Astrocyte (in vitro differentiated cells and primary cell): ENCODE data around the gene TMA7. TPM values are rescaled to one million over a fixed set of nuclear protein-coding genes. Genes with fewer than 3 reads are reported as not detected.

ENCODE experiments used
- DNase-seq: peaks from one replicate; pipeline ENCODE4 v3.0.0-alpha.2; 2010; ENCODE audit warnings: low read depth
- FAIRE-seq: peaks from 2 replicates; lab custom pipeline; 2011; peaks lifted over from hg19 to GRCh38; lab: Jason Lieb, UNC
- H2AFZ ChIP-seq: 2 replicates; pipeline ENCODE4 v1.6.0; 2012; ENCODE audit warnings: low read depth, low read length, inconsistent platforms
- H3K27ac ChIP-seq: 2 replicates; pipeline ENCODE4 v1.5.1; 2011; ENCODE audit warnings: low read depth, low read length, inconsistent platforms
- H3K27me3 ChIP-seq: 2 replicates; pipeline ENCODE4 v1.6.0; 2011; ENCODE audit warnings: low read length, inconsistent platforms; ENCODE audit not compliant: insufficient read depth
- H3K36me3 ChIP-seq: 2 replicates; pipeline ENCODE4 v1.5.1; 2011; ENCODE audit warnings: low read length, inconsistent platforms; ENCODE audit not compliant: insufficient read depth
- H3K4me1 ChIP-seq: 2 replicates; pipeline ENCODE4 v1.5.1; 2011; ENCODE audit warnings: low read length, inconsistent platforms; ENCODE audit not compliant: insufficient read depth
- H3K4me2 ChIP-seq: 2 replicates; pipeline ENCODE4 v1.6.0; 2012; ENCODE audit warnings: low read length, inconsistent platforms
- H3K4me3 ChIP-seq: 2 replicates; pipeline ENCODE4 v1.5.1; 2011; ENCODE audit warnings: low read depth, mild to moderate bottlenecking, low read length, inconsistent platforms; ENCODE audit not compliant: insufficient read depth
- H3K79me2 ChIP-seq: 2 replicates; pipeline ENCODE4 v1.6.0; 2012; ENCODE audit warnings: mild to moderate bottlenecking, low read length, inconsistent platforms; ENCODE audit not compliant: insufficient read depth
- H3K9ac ChIP-seq: 2 replicates; pipeline ENCODE4 v1.6.0; 2012; ENCODE audit warnings: mild to moderate bottlenecking, low read length, inconsistent platforms
- H3K9me3 ChIP-seq: 2 replicates; pipeline ENCODE4 v1.5.1; 2012; ENCODE audit warnings: low read depth, mild to moderate bottlenecking, low read length, inconsistent platforms; ENCODE audit not compliant: insufficient read depth
- H4K20me1 ChIP-seq: 2 replicates; pipeline ENCODE4 v1.6.0; 2012; ENCODE audit warnings: low read length, inconsistent platforms; ENCODE audit not compliant: insufficient read depth
- H3K27ac Mint-ChIP-seq: one replicate; pipeline ENCODE4 v1.8.0; 2021; ENCODE audit warnings: mild to moderate bottlenecking, mixed read lengths; ENCODE audit not compliant: unreplicated experiment
- H3K27me3 Mint-ChIP-seq: one replicate; pipeline ENCODE4 v1.8.0; 2021; ENCODE audit warnings: low read depth, mixed read lengths; ENCODE audit not compliant: unreplicated experiment
- H3K36me3 Mint-ChIP-seq: one replicate; pipeline ENCODE4 v1.8.0; 2021; ENCODE audit warnings: low read depth, mixed read lengths; ENCODE audit not compliant: unreplicated experiment
- H3K4me1 Mint-ChIP-seq: one replicate; pipeline ENCODE4 v1.8.0; 2021; ENCODE audit warnings: low read depth, mixed read lengths; ENCODE audit not compliant: unreplicated experiment
- H3K4me3 Mint-ChIP-seq: one replicate; pipeline ENCODE4 v1.8.0; 2021; ENCODE audit warnings: mild to moderate bottlenecking, moderate library complexity, mixed read lengths; ENCODE audit not compliant: unreplicated experiment
- H3K9me3 Mint-ChIP-seq: one replicate; pipeline ENCODE4 v1.8.0; 2021; ENCODE audit warnings: mild to moderate bottlenecking, mixed read lengths; ENCODE audit not compliant: unreplicated experiment
- EZH2 ChIP-seq: IDR thresholded peaks from 2 replicates; pipeline ENCODE4 v1.6.1; 2012; ENCODE audit warnings: mild to moderate bottlenecking, low read length, inconsistent platforms; ENCODE audit not compliant: insufficient read depth
- total RNA-seq: library from RNA; stranded (reverse); gene quantifications from 2 replicates; pipeline ENCODE4 v1.2.1, GENCODE V29; 2021
- TF ChIP-seq, protein P1 (sequence below): IDR thresholded peaks from 2 replicates; pipeline ENCODE4 v1.5.1; 2011; ENCODE audit warnings: low read depth, mild to moderate bottlenecking, inconsistent platforms, low read length, moderate library complexity; ENCODE audit not compliant: insufficient read depth

The TMA7 gene
- total RNA-seq, 1 donor from 2014 or later = 272 TPM

- TF ChIP-seq, protein P1, sequence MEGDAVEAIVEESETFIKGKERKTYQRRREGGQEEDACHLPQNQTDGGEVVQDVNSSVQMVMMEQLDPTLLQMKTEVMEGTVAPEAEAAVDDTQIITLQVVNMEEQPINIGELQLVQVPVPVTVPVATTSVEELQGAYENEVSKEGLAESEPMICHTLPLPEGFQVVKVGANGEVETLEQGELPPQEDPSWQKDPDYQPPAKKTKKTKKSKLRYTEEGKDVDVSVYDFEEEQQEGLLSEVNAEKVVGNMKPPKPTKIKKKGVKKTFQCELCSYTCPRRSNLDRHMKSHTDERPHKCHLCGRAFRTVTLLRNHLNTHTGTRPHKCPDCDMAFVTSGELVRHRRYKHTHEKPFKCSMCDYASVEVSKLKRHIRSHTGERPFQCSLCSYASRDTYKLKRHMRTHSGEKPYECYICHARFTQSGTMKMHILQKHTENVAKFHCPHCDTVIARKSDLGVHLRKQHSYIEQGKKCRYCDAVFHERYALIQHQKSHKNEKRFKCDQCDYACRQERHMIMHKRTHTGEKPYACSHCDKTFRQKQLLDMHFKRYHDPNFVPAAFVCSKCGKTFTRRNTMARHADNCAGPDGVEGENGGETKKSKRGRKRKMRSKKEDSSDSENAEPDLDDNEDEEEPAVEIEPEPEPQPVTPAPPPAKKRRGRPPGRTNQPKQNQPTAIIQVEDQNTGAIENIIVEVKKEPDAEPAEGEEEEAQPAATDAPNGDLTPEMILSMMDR = no peak
- no peak for TF ChIP-seq EZH2
- H3K36me3 Mint-ChIP-seq = peaks cover 20% of the 10 kb centered on the region
Measured at GRCh38 chr3:48418651-48419050, 21.4 kb upstream of the TMA7 start.

DNA sequence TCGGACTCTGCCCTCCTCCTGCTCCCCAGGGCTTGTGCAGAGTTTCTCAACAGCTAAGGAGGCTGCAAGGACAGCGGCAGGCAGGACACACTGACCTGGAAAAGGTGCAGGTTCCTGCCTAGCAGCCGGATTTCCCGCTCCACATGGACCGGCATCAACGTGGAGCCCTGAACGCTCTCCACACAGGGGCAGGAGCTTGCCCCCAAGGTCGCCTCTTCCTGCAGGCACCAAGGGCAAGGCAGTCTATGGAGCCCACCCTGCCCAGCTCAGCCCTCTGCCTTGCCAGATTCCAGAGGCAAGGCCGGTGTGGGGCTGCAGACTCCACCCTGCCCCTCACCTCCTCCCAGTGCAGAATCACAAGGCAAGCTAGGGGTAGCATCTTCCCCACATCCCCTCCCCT is 20.9 kb upstream of the TMA7 start:
- Mint-ChIP-seq H3K27me3 (no peaks in the 10 kb centered on the region), H3K36me3 (peaks cover 16% of the 10 kb centered on the region), H3K9me3 (no peaks in the 10 kb centered on the region), H3K27ac (no peak overlapping the region), H3K4me3 (no peak overlapping the region), H3K4me1 (peaks cover 2% of the 10 kb centered on the region)
- H3K79me2 ChIP-seq = peaks cover 7% of the 10 kb centered on the region
- no peak overlapping the region for H3K27ac ChIP-seq
- H2AFZ ChIP-seq = no peak overlapping the region
- H4K20me1 ChIP-seq = peaks cover 55% of the 10 kb centered on the region
- H3K4me1 ChIP-seq = no peaks in the 10 kb centered on the region
- H3K27me3 ChIP-seq = no peaks in the 10 kb centered on the region
- H3K9ac ChIP-seq = no peak overlapping the region
- H3K36me3 ChIP-seq = no peaks in the 10 kb centered on the region
- no peak for DNase-seq
- H3K4me2 ChIP-seq = no peak overlapping the region
- H3K4me3 ChIP-seq = no peak overlapping the region
- FAIRE-seq = no peak
- no peak for TF ChIP-seq EZH2
- TF ChIP-seq, protein P1 = no peak
- H3K9me3 ChIP-seq = no peaks in the 10 kb centered on the region

More at GRCh38 chr3:48418651-48419050, 21.4 kb upstream of the TMA7 start:
- Histone ChIP-seq H3K4me2 (no peak overlapping the region), H3K79me2 (peaks cover 7% of the 10 kb centered on the region), H3K27ac (no peak overlapping the region), H3K27me3 (no peaks in the 10 kb centered on the region), H3K4me1 (no peaks in the 10 kb centered on the region), H3K4me3 (no peak overlapping the region), H3K9me3 (no peaks in the 10 kb centered on the region), H3K9ac (no peak overlapping the region), H4K20me1 (peaks cover 51% of the 10 kb centered on the region), H2AFZ (no peak overlapping the region), H3K36me3 (no peaks in the 10 kb centered on the region)
- Mint-ChIP-seq H3K4me3 (no peak overlapping the region), H3K27me3 (no peaks in the 10 kb centered on the region), H3K9me3 (no peaks in the 10 kb centered on the region), H3K4me1 (peaks cover 2% of the 10 kb centered on the region), H3K27ac (no peak overlapping the region)
- no peak for FAIRE-seq
- no peak for DNase-seq

DNA sequence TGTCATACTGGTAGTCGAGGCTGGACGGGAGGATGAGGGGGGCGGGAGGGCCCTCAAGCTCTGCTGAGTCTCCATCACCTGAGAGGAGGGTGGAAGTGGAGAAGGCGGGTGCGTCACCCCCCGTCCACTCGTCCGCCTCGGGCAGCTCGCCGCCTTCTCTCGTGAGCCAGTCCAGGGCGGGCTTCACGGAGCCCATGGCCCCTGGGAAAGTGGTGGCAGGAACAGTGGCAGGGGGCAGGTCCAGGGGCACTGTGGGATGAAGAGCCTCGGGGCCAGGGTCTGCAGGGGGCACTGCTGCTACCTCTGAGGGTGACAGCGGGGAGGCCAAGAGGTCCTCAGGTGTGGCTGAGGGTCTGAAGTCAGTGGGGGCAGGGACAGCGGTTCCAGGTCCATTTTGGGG is 20.5 kb upstream of the TMA7 start:
- Histone ChIP-seq H3K4me1 (no peaks in the 10 kb centered on the region), H2AFZ (no peak overlapping the region), H4K20me1 (peaks cover 60% of the 10 kb centered on the region), H3K27ac (no peak overlapping the region), H3K79me2 (peaks cover 9% of the 10 kb centered on the region), H3K4me2 (no peak overlapping the region), H3K9me3 (no peaks in the 10 kb centered on the region), H3K9ac (no peak overlapping the region), H3K27me3 (no peaks in the 10 kb centered on the region), H3K36me3 (no peaks in the 10 kb centered on the region), H3K4me3 (no peak overlapping the region)
- H3K36me3 Mint-ChIP-seq = peaks cover 14% of the 10 kb centered on the region
- H3K27ac Mint-ChIP-seq = no peak overlapping the region
- H3K4me3 Mint-ChIP-seq = no peak overlapping the region
- H3K27me3 Mint-ChIP-seq = no peaks in the 10 kb centered on the region
- no peaks in the 10 kb centered on the region for H3K9me3 Mint-ChIP-seq
- FAIRE-seq (no peak), DNase-seq (no peak)
- peaks cover 3% of the 10 kb centered on the region for H3K4me1 Mint-ChIP-seq
- no peak for TF ChIP-seq EZH2
